HepG2 (cell line): ENCODE data around the gene KRTAP9-9.

Source experiments
- CTCF ChIP-seq: sonication (generic); formaldehyde crosslinking; IDR thresholded peaks from 2 replicates; pipeline ENCODE4 v1.5.0; 2020; ENCODE audit warnings: mild to moderate bottlenecking, missing genetic modification reagents, moderate library complexity
- DNMT1 ChIP-seq: sonication (generic); formaldehyde crosslinking; IDR thresholded peaks from 2 replicates; pipeline ENCODE4 v1.5.1; 2020; ENCODE audit warnings: mild to moderate bottlenecking, missing genetic modification reagents
- POLR2A ChIP-seq, 2 experiments: IDR thresholded peaks; 2 replicates each; pipeline ENCODE4 v1.6.1; 2011; ENCODE audit warnings: low read depth in 2 of 2, low read length in 2 of 2, mild to moderate bottlenecking in 1 of 2, moderate library complexity in 1 of 2; ENCODE audit not compliant: insufficient read depth in 1 of 2
- ZNF18 ChIP-seq: sonication (generic); formaldehyde crosslinking; IDR thresholded peaks from 2 replicates; pipeline ENCODE4 v1.8.0; 2022; ENCODE audit warnings: mild to moderate bottlenecking, missing genetic modification reagents; ENCODE audit not compliant: insufficient replicate concordance

GRCh38 chr17:41254861-41255260 lies 323 bp upstream of the KRTAP9-9 start:
- no peak for TF ChIP-seq CTCF (CRISPR knock-in tag)
- TF ChIP-seq ZNF18 (CRISPR knock-in tag), result no peak
- no peak for TF ChIP-seq DNMT1
- no peak for TF ChIP-seq POLR2A (IDR thresholded peaks at IDR 0.05; ENCODE audit: insufficient read depth in 1 of 2, low read depth in 2 of 2, low read length in 2 of 2)
